HepG2 (cell line): ENCODE measurements around the gene DPF1. TPM values are rescaled to one million over a fixed set of nuclear protein-coding genes. Genes with fewer than 3 reads are reported as not detected.

ENCODE experiments used
- ATF7 ChIP-seq, 2 experiments: fragments of 450-650 bp in 1 of 2; sonication (generic) in 1 of 2; formaldehyde crosslinking in 1 of 2; IDR thresholded peaks; 2 replicates each; pipeline versions ENCODE4 v1.4.0 to v1.6.1; 2016 to 2020; ENCODE audit warnings: antibody characterized with exemption in 1 of 2, mild to moderate bottlenecking in 1 of 2, missing genetic modification reagents in 1 of 2
- CEBPB ChIP-seq: IDR thresholded peaks from 2 replicates; pipeline ENCODE4 v1.6.1; 2011; ENCODE audit warnings: low read depth, low read length, improper control_type of control experiment, borderline replicate concordance
- CTCF ChIP-seq: sonication (generic); formaldehyde crosslinking; IDR thresholded peaks from 2 replicates; pipeline ENCODE4 v1.5.0; 2020; ENCODE audit warnings: mild to moderate bottlenecking, missing genetic modification reagents, moderate library complexity
- DNMT1 ChIP-seq: sonication (generic); formaldehyde crosslinking; IDR thresholded peaks from 2 replicates; pipeline ENCODE4 v1.5.1; 2020; ENCODE audit warnings: mild to moderate bottlenecking, missing genetic modification reagents
- GTF2F1 ChIP-seq: fragments of 150-350 bp; IDR thresholded peaks from 2 replicates; pipeline ENCODE4 v1.6.1; 2014; ENCODE audit warnings: low read length
- HMG20A ChIP-seq: IDR thresholded peaks from 2 replicates; pipeline ENCODE4 v1.6.1; 2016; ENCODE audit warnings: borderline replicate concordance
- HNRNPK ChIP-seq: fragments of 200-400 bp; formaldehyde crosslinking; IDR thresholded peaks from 2 replicates; pipeline ENCODE4 v1.6.1; 2018; ENCODE audit warnings: low read length, low read depth, moderate library complexity, mild to moderate bottlenecking; ENCODE audit not compliant: poor library complexity, severe bottlenecking
- KLF11 ChIP-seq: IDR thresholded peaks from 2 replicates; pipeline ENCODE4 v1.6.1; 2016; ENCODE audit warnings: missing compliant biosample characterization
- KLF13 ChIP-seq: sonication (generic); formaldehyde crosslinking; IDR thresholded peaks from 2 replicates; pipeline ENCODE4 v1.4.0; 2020; ENCODE audit warnings: mild to moderate bottlenecking, missing genetic modification reagents
- NPAS2 ChIP-seq: sonication (generic); formaldehyde crosslinking; IDR thresholded peaks from 2 replicates; pipeline ENCODE4 v1.8.0; 2022; ENCODE audit warnings: mild to moderate bottlenecking, missing genetic modification reagents, borderline replicate concordance
- PBX3 ChIP-seq: sonication (generic); formaldehyde crosslinking; IDR thresholded peaks from 2 replicates; pipeline ENCODE4 v1.8.1; 2023; ENCODE audit warnings: missing genetic modification reagents, inconsistent platforms, borderline replicate concordance
- RBM22 ChIP-seq: fragments of 200-400 bp; formaldehyde crosslinking; optimal IDR thresholded peaks from 2 replicates; pipeline ENCODE3; 2017; ENCODE audit warnings: mild to moderate bottlenecking, low read length, moderate library complexity
- SIX1 ChIP-seq: sonication (generic); formaldehyde crosslinking; IDR thresholded peaks from 2 replicates; pipeline ENCODE4 v1.4.0; 2020; ENCODE audit warnings: missing genetic modification reagents, borderline replicate concordance
- SNAPC4 ChIP-seq: sonication (generic); formaldehyde crosslinking; IDR thresholded peaks from 2 replicates; pipeline ENCODE4 v1.4.0; 2020; ENCODE audit warnings: mild to moderate bottlenecking, missing genetic modification reagents
- TEAD2 ChIP-seq: sonication (generic); formaldehyde crosslinking; IDR thresholded peaks from 2 replicates; pipeline ENCODE4 v1.9.0; 2021; ENCODE audit warnings: missing genetic modification reagents
- ZBTB7B ChIP-seq: sonication (generic); formaldehyde crosslinking; IDR thresholded peaks from 2 replicates; pipeline ENCODE4 v1.4.0; 2020; ENCODE audit warnings: missing genetic modification reagents
- ZMYM4 ChIP-seq: sonication (generic); formaldehyde crosslinking; IDR thresholded peaks from 2 replicates; pipeline ENCODE4 v1.8.1; 2023; ENCODE audit warnings: mild to moderate bottlenecking, missing genetic modification reagents
- ZNF614 ChIP-seq: IDR thresholded peaks from 2 replicates; pipeline ENCODE4 v1.6.1; 2018; ENCODE audit warnings: missing biosample characterization, missing genetic modification reagents, inconsistent platforms, borderline replicate concordance
- ZNF768 ChIP-seq: sonication (generic); formaldehyde crosslinking; IDR thresholded peaks from 2 replicates; pipeline ENCODE4 v1.4.0; 2020; ENCODE audit warnings: missing genetic modification reagents
- ZNF792 ChIP-seq: IDR thresholded peaks from 2 replicates; pipeline ENCODE4 v1.6.1; 2016
- ZSCAN30 ChIP-seq: sonication (generic); formaldehyde crosslinking; IDR thresholded peaks from 2 replicates; pipeline ENCODE4 v1.5.0; 2020; ENCODE audit warnings: mild to moderate bottlenecking, missing genetic modification reagents
- polyA plus RNA-seq, 8 experiments: library from polyadenylated mRNA; depleted of rRNA in 3 of 8; stranded (reverse) in 7 of 8; unstranded in 1 of 8; fragments of >200 nt; fragmentation: Illumina TruSeq in 4 of 8; extraction: Trizol in 4 of 8; gene quantifications; 2 replicates each; pipeline versions ENCODE4 v1.2.1 to v1.2.3, GENCODE V29; 2011 to 2016; ENCODE audit warnings: low read depth in 4 of 8, missing spikeins in 1 of 8, mixed read lengths in 1 of 8; ENCODE audit not compliant: insufficient read depth in 1 of 8
- total RNA-seq, 5 experiments: library from RNA; depleted of rRNA; stranded (reverse); fragments of >200 nt; fragmentation: Illumina TruSeq; extraction: Trizol; gene quantifications; 2 replicates each; pipeline ENCODE4 v1.2.3, GENCODE V29; 2016; ENCODE audit warnings: low read depth in 1 of 5

The DPF1 gene
- total and polyA plus RNA-seq, 2 of the 13 experiments (the other 11 are each of a cell fraction or from before 2014, with no cell fraction given) = 1.0 to 3.2 TPM

DNA sequence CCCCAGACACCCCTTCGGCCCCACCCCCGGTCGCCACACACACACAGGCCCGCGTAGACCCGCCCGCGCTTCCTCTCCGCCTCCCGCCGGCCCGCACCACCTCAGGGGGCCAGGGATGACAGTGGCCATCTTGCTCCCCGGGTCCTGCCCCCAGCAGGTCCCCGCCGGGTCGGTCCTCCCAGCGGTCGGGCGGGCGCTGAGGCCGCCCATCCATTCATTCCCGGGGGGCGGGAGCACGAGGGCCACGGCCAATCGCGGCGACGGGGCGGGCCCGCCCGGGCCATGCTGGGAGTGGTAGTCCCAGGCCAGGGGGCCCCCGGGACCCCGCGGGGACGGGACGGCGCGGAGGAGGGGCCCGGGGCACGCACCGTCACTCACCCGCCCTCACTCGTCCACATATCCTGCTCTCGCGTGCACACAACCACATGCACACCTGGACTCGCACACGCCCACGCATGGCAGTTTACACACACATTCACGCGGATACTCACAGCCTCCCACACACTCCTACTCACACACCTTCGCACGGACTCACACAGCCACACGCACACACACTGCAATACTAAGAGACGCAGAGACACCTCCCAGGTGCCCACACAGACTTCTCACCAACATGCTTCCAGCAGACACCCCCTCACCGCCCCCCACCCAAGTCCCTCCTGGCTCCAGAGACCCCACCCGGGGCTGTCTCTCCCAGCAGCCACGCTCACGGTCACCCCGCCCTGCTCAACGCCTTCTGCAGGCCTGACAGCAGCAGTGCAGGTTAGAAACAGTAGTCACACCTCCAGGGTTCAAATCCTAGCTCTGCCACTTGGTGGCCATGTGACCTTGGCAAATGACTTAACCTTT is at the start of gene DPF1 (continued):
- peak; percentile 44; the same call in 1 of the 2 replicates for TF ChIP-seq ZMYM4 (CRISPR knock-in tag)
- TF ChIP-seq NPAS2 = no peak
- peak; percentile 51 for TF ChIP-seq CTCF
- TF ChIP-seq ATF7 (IDR thresholded peaks at IDR 0.05) = no peak
- no peak for TF ChIP-seq ATF7 (CRISPR knock-in tag; IDR thresholded peaks at IDR 0.05)
- TF ChIP-seq DNMT1 (CRISPR knock-in tag) = peak; percentile 92
- TF ChIP-seq SNAPC4 (CRISPR knock-in tag) = no peak
- no peak for TF ChIP-seq GTF2F1
- no peak for TF ChIP-seq ZNF768
- no peak for TF ChIP-seq KLF13 (CRISPR knock-in tag)
- TF ChIP-seq HNRNPK = peak; percentile 35
- no peak for TF ChIP-seq KLF11 (CRISPR knock-in tag)
- TF ChIP-seq PBX3 (CRISPR knock-in tag) = no peak
- no peak for TF ChIP-seq ZNF614
- TF ChIP-seq SIX1 (CRISPR knock-in tag) = no peak
- no peak for TF ChIP-seq CEBPB
- no peak for TF ChIP-seq RBM22
- TF ChIP-seq ZSCAN30 (CRISPR knock-in tag) = no peak
- no peak for TF ChIP-seq HMG20A (CRISPR knock-in tag)
- no peak; the same call in 1 of the 2 replicates for TF ChIP-seq ZBTB7B (CRISPR knock-in tag)
- no peak for TF ChIP-seq ZNF792 (CRISPR knock-in tag)
- TF ChIP-seq TEAD2 = no peak
